GM06990 (cell line): ENCODE data around the gene MARCHF6.

Experiments
- DNase-seq: peaks from one replicate; pipeline ENCODE4 v3.0.0-alpha.2; 2011; ENCODE audit not compliant: insufficient read length; ENCODE audit errors: extremely low read depth
- H3K27me3 ChIP-seq: replicated peaks from 2 replicates; pipeline ENCODE4 v1.6.0; 2011; ENCODE audit warnings: low read length; ENCODE audit not compliant: control insufficient read depth, insufficient read depth
- H3K36me3 ChIP-seq: 2 replicates; pipeline ENCODE4 v1.5.1; 2011; ENCODE audit warnings: low read length; ENCODE audit not compliant: control insufficient read depth, insufficient read depth
- H3K4me3 ChIP-seq: replicated peaks from 2 replicates; pipeline ENCODE4 v1.5.1; 2011; ENCODE audit warnings: low read depth, mild to moderate bottlenecking, control low read depth, low read length
- TF ChIP-seq, protein P1 (sequence below): IDR thresholded peaks from 2 replicates; pipeline ENCODE4 v1.5.1; 2011; ENCODE audit warnings: low read length, control low read depth, mild to moderate bottlenecking, inconsistent platforms; ENCODE audit not compliant: insufficient read depth, poor library complexity, severe bottlenecking

Gene MARCHF6

DNA sequence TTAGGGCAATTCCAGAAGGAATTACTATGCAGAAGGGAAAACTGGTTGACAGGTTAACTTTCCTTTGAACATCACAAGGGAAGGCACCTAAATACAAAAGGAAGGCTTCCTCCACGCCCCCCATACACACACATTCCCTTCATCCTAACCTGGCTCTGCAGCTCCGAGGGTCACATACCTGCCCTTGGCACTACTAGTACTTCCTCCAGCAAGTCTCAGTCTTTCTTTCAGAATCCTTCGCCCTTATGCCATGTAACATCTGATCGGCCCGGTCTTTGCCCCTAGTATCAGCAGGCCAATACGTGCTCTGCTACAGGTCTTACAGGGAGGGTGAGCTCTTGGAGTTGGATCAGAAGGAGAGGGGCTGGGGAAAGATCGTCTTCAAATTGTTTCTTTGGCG lies 1.6 kb upstream of the MARCHF6 start:
- no peaks in the 10 kb centered on the region for H3K36me3 ChIP-seq
- no peaks in the 10 kb centered on the region for H3K27me3 ChIP-seq
- TF ChIP-seq, protein P1, sequence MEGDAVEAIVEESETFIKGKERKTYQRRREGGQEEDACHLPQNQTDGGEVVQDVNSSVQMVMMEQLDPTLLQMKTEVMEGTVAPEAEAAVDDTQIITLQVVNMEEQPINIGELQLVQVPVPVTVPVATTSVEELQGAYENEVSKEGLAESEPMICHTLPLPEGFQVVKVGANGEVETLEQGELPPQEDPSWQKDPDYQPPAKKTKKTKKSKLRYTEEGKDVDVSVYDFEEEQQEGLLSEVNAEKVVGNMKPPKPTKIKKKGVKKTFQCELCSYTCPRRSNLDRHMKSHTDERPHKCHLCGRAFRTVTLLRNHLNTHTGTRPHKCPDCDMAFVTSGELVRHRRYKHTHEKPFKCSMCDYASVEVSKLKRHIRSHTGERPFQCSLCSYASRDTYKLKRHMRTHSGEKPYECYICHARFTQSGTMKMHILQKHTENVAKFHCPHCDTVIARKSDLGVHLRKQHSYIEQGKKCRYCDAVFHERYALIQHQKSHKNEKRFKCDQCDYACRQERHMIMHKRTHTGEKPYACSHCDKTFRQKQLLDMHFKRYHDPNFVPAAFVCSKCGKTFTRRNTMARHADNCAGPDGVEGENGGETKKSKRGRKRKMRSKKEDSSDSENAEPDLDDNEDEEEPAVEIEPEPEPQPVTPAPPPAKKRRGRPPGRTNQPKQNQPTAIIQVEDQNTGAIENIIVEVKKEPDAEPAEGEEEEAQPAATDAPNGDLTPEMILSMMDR: no peak
- DNase-seq: no peak
- no peak overlapping the region for H3K4me3 ChIP-seq

GRCh38 chr5:10352430-10353240 lies 860 bp upstream of the MARCHF6 start:
- H3K27me3 ChIP-seq: no peaks in the 10 kb centered on the region
- TF ChIP-seq, protein P1: no peak
- no peaks in the 10 kb centered on the region for H3K36me3 ChIP-seq
- DNase-seq: no peak
- H3K4me3 ChIP-seq: peak overlapping the region; percentile 87

- peak; percentile 66 for DNase-seq
- H3K27me3 ChIP-seq: no peaks in the 10 kb centered on the region
- TF ChIP-seq, protein P1: no peak
- peak overlapping the region; percentile 87 for H3K4me3 ChIP-seq
- no peaks in the 10 kb centered on the region for H3K36me3 ChIP-seq
Observed at GRCh38 chr5:10354048-10354872, 765 bp downstream of the MARCHF6 start.

GRCh38 chr5:10355071-10355889 lies 1.8 kb downstream of the MARCHF6 start:
- Histone ChIP-seq H3K4me3 (peak overlapping the region; percentile 87), H3K36me3 (no peaks in the 10 kb centered on the region), H3K27me3 (no peaks in the 10 kb centered on the region)
- TF ChIP-seq, protein P1: no peak
- peak; percentile 57 for DNase-seq

GRCh38 chr5:10358999-10359398 lies 5.5 kb downstream of the MARCHF6 start:
- H3K36me3 ChIP-seq: no peaks in the 10 kb centered on the region
- DNase-seq: no peak
- TF ChIP-seq, protein P1: no peak
- no peak overlapping the region for H3K4me3 ChIP-seq
- H3K27me3 ChIP-seq: no peaks in the 10 kb centered on the region
